Cardiac fibroblast (primary cell): Measurements from ENCODE around the gene PARS2.

ENCODE experiments used
- DNase-seq, 2 donors: peaks; one replicate each; pipeline versions ENCODE4 v3.0.0 to v3.0.0-alpha.2; 2010; ENCODE audit warnings: low read depth in 2 of 2
- H3K4me3 ChIP-seq, 2 donors: replicated peaks in 1 of 2; 1 replicate in 1 of 2; 2 replicates in 1 of 2; pipeline ENCODE4 v1.5.1; 2011; ENCODE audit warnings: low read depth in 2 of 2, low read length in 2 of 2, mild to moderate bottlenecking in 2 of 2, moderate library complexity in 1 of 2
- TF ChIP-seq, protein P1 (sequence below): IDR thresholded peaks from one replicate; pipeline ENCODE4 v1.5.1; 2011; ENCODE audit warnings: low read depth, mild to moderate bottlenecking, low read length, inconsistent platforms

PARS2 gene

GRCh38 chr1:54810153-54810942 is 46.0 kb upstream of the PARS2 start:
- DNase-seq = peak; percentile 60
- H3K4me3 ChIP-seq = no peak overlapping the region
- TF ChIP-seq, protein P1, sequence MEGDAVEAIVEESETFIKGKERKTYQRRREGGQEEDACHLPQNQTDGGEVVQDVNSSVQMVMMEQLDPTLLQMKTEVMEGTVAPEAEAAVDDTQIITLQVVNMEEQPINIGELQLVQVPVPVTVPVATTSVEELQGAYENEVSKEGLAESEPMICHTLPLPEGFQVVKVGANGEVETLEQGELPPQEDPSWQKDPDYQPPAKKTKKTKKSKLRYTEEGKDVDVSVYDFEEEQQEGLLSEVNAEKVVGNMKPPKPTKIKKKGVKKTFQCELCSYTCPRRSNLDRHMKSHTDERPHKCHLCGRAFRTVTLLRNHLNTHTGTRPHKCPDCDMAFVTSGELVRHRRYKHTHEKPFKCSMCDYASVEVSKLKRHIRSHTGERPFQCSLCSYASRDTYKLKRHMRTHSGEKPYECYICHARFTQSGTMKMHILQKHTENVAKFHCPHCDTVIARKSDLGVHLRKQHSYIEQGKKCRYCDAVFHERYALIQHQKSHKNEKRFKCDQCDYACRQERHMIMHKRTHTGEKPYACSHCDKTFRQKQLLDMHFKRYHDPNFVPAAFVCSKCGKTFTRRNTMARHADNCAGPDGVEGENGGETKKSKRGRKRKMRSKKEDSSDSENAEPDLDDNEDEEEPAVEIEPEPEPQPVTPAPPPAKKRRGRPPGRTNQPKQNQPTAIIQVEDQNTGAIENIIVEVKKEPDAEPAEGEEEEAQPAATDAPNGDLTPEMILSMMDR = peak; percentile 93

- TF ChIP-seq, protein P1 = no peak
- H3K4me3 ChIP-seq = no peak overlapping the region
- no peak for DNase-seq
Observed at GRCh38 chr1:54809496-54810074, 45.3 kb upstream of the PARS2 start.

DNA sequence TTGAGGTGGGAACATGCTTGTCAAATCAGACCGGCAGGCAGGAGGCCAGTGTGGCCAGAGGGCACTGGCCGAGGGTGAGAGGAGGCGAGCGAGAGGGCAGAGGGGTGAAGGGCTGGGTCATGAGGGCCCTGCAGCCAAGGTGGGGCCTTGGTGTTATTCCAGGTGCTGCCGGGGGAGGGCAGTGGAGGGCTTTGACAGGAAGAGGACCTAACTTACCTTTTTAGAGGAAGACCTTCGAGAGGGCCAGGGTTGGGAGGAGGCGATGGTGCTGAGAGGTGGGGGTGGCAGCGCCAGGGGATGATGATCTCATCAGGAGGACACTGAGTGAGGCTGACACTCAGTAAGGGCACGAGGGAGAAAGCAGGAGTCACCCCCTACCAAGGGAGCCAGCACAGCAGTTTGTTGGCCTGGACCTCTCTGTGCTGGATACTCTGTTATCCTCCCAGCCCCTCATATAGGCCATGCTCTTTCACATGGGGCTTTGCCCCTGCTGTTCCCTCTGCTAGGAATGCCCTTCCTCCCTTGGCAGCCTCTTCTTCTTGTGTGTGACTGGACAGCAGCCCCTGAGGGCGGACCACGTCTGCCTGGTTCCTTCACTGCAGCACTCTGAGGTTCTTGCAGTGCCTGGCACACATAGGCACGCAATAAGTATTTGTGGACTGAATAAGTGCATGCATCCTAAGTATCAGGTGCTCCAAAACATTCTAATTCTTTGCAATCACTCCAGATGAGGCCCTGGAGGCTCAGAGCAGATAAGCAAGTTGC is 44.3 kb upstream of the PARS2 start:
- TF ChIP-seq, protein P1 = peak; percentile 19
- no peak for DNase-seq
- H3K4me3 ChIP-seq = no peak overlapping the region

DNA sequence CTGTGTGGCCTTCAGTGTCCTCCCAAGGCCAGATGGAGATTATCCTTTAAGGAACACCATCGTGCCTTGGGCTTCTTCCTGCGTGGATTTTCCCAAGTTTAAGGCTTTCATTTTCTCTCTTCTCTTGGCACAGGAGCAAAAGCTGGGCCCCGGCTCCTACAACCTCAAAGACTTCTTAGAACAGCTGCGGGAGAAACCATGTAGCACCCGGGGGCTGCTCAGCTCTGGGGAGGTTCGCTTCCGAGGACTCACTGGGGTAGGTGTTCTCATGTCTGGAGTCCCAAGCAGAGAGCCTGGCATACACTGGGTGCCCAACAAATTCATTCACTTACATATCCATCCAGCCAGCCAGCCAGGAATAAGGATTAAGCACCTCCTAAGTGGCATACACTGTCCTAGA is 43.4 kb upstream of the PARS2 start:
- H3K4me3 ChIP-seq = no peak overlapping the region
- TF ChIP-seq, protein P1 = no peak
- no peak for DNase-seq

- DNase-seq = peak in 1 of 2 donors; percentile 33
- TF ChIP-seq, protein P1 = no peak
- H3K4me3 ChIP-seq = no peak overlapping the region
Observed at GRCh38 chr1:54806931-54807611, 42.7 kb upstream of the PARS2 start.

- TF ChIP-seq, protein P1 = no peak
- DNase-seq = no peak
- H3K4me3 ChIP-seq = no peak overlapping the region
Observed at GRCh38 chr1:54805981-54806381, 41.7 kb upstream of the PARS2 start.
